8988T (cell line): ENCODE results near the gene SLC9A5.

ENCODE experiments used
- DNase-seq: peaks from one replicate; pipeline ENCODE4 v3.0.0; 2011

SLC9A5 gene

GRCh38 chr16:67238806-67239470 is 9.8 kb upstream of the SLC9A5 start:
- no peak for DNase-seq

- DNase-seq = no peak
Measured at GRCh38 chr16:67240506-67240905, 8.3 kb upstream of the SLC9A5 start.

- peak; percentile 66 for DNase-seq
Measured at GRCh38 chr16:67241008-67241900, 7.5 kb upstream of the SLC9A5 start.

GRCh38 chr16:67242138-67242730 is 6.5 kb upstream of the SLC9A5 start:
- DNase-seq = no peak

- DNase-seq = no peak
Measured at GRCh38 chr16:67243481-67243880, 5.3 kb upstream of the SLC9A5 start.

- DNase-seq = peak; percentile 91
Measured at GRCh38 chr16:67244387-67245185, 4.2 kb upstream of the SLC9A5 start.

- no peak for DNase-seq
Measured at GRCh38 chr16:67245186-67245585, 3.6 kb upstream of the SLC9A5 start.

- DNase-seq = no peak
Measured at GRCh38 chr16:67245674-67246080, 3.1 kb upstream of the SLC9A5 start.

- DNase-seq = peak; percentile 76
Measured at GRCh38 chr16:67246081-67246755, 2.6 kb upstream of the SLC9A5 start.

- DNase-seq = no peak
Measured at GRCh38 chr16:67246756-67247191, 2.0 kb upstream of the SLC9A5 start.

- DNase-seq = peak; percentile 94
Measured at GRCh38 chr16:67247192-67248072, 1.3 kb upstream of the SLC9A5 start, which contains the start of gene FHOD1. TSS of gene FHOD1 (minus strand) at chr16:67247481. CDS start at chr16:67247410, 71 bp downstream.

- DNase-seq = no peak
Measured at GRCh38 chr16:67248073-67248400, 742 bp upstream of the SLC9A5 start.

- no peak for DNase-seq
Measured at GRCh38 chr16:67249178-67250044, 632 bp downstream of the SLC9A5 start.

GRCh38 chr16:67250045-67250327 is 1.2 kb downstream of the SLC9A5 start:
- no peak for DNase-seq

- DNase-seq = no peak
Measured at GRCh38 chr16:67252609-67253497, 4.1 kb downstream of the SLC9A5 start.

GRCh38 chr16:67254801-67255552 is 6.2 kb downstream of the SLC9A5 start:
- DNase-seq = no peak

GRCh38 chr16:67255553-67256221 is 6.9 kb downstream of the SLC9A5 start:
- no peak for DNase-seq

GRCh38 chr16:67256701-67257230 is 8.0 kb downstream of the SLC9A5 start:
- no peak for DNase-seq
